GM18951 (cell line): Measurements from ENCODE around the gene AGXT.

Source experiments
- POLR2A ChIP-seq: IDR thresholded peaks from 4 replicates; pipeline ENCODE4 v1.6.1; 2011; ENCODE audit warnings: mild to moderate bottlenecking; ENCODE audit not compliant: insufficient read length, insufficient read depth; ENCODE audit errors: extremely low read depth
- in situ Hi-C: fragments of 300-500 bp; cut with MboI; formaldehyde crosslinking; loops from one replicate; pipeline ENCODE4 v1.12.0; 2022; ENCODE audit warnings: low sequenced_read_pairs, mixed read lengths, inconsistent platforms; ENCODE audit not compliant: unreplicated experiment

The AGXT gene

DNA sequence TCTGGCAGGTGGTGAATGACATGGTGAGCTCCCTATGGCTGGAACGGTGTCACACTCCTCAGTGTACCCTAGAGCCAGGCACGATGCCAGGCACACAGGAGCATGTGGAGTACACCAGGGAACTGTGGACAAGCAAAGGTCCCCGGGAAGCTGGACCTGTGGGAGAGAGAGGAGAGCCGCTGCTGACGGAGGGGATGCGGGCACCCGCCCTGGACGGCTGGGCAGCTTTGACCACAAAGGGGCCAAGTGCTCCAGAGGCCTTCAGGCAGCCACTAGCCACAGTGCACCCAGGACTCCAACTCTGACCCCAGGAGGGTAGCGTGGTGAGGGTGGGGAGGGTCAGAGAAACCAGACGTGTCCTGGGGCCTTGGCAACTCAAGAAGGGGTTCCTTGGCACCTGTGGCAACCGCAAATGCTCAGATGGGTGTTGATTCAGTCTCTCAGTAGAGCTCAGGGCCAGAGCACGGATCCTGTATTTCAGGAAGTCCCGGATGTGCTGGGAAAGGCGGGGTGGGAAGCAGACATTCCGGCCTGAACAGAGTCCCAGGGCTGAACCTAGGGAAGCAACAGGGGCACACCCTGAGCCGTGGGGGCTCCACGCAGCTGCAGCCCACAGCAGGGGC is 29.6 kb downstream of the AGXT start:
- TF ChIP-seq POLR2A = no peak

GRCh38 chr2:240898731-240899467 is 30.3 kb downstream of the AGXT start:
- in situ Hi-C loops = no loop called here
- no peak for TF ChIP-seq POLR2A

More for the DNA sequence above, 29.6 kb downstream of the AGXT start:
- in situ Hi-C loops = no loop called here

GRCh38 chr2:240899468-240899865 is 30.8 kb downstream of the AGXT start:
- no peak for TF ChIP-seq POLR2A
- in situ Hi-C loops = no loop called here

DNA sequence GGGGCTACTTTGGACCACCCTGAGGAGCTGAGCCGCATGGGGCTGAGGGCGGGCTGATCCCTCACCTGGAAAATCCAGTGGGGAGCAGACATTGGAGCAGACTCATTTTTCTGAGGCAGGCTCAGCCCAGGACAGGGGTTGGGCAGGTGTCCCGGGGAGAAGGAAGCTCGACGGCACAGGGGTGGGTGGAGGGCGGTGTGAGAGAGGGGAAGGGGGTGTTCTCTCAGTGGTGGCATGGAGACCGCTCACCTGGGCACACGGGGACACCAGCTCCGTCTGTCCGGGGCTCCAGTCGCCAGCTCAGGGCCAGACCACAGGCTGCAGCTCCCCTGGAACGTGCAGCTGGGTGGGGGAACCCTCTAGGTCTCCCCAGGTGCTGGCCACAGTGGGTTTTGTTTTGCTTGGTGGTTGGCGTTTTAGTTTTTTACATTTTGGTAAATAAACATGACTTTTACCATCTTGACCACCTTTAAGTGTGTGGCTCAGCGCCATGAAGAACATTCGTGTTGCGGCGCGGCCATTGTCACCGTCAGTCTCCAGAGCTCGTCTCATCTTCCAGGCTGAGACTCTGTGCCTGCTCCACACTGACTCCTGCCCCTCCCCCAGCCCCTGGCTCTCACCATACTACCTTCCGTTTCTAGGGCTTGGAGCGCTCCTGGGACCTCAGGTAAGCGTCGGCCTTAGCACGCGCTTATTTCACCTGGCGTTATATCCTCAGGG is 31.7 kb downstream of the AGXT start:
- TF ChIP-seq POLR2A = no peak
- in situ Hi-C loops = no loop called here

GRCh38 chr2:240901986-240902614 is 33.5 kb downstream of the AGXT start:
- no peak for TF ChIP-seq POLR2A
- in situ Hi-C loops = no loop called here

- TF ChIP-seq POLR2A = no peak
- in situ Hi-C loops = no loop called here
These were observed 34.0 kb downstream of the AGXT start for GRCh38 chr2:240902615-240903041.

GRCh38 chr2:240903191-240904060 is 34.8 kb downstream of the AGXT start:
- no peak for TF ChIP-seq POLR2A
- in situ Hi-C loops = no loop called here

DNA sequence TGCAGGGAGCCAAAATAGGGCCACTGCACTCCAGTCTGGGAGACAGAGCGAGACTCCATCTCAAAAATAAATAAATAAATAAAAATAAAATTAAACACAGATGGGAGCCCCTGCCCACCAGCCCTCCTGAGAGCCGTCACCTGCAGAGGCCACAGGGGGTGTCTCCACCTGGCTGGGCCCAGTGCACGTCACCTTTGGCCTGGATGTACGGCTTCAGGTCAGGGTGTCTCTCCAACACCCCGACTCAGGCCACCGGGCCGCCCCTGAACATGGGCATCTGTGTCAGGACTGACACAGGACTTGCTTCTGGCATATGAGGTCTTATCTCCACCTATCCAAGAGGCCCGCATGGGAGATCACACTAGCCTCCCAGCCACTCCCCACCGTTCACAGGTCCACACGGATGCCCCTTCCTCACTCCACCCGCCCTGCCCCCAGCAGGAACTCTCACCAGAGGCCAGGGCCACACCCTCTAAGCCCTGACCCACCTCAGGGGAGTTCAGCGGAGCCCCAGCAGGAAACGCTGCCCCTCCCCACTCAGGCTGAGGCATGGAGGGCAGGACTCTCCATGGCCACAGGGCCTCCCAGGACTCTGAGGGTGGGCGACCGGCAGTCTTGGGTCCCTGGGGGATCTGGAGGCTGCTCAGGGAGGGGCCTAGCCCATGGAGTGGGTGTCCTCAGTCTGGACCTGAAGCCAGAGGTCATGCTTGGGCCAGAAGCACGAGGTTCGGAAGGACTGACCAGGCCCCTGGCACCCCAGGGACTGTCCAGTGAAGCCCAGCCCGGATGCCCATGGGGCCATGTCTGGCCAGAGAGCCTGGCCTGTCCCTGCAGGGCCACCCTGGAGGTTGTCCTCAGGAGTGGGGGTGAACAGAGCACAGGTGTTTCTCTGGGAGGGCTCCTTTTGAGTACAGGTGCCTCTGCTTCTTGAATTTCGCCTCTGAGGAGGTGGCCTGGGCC is 35.9 kb downstream of the AGXT start:
- in situ Hi-C loops = no loop called here
- TF ChIP-seq POLR2A = no peak

GRCh38 chr2:240905176-240905781 is 36.7 kb downstream of the AGXT start:
- no peak for TF ChIP-seq POLR2A
- in situ Hi-C loops = no loop called here

DNA sequence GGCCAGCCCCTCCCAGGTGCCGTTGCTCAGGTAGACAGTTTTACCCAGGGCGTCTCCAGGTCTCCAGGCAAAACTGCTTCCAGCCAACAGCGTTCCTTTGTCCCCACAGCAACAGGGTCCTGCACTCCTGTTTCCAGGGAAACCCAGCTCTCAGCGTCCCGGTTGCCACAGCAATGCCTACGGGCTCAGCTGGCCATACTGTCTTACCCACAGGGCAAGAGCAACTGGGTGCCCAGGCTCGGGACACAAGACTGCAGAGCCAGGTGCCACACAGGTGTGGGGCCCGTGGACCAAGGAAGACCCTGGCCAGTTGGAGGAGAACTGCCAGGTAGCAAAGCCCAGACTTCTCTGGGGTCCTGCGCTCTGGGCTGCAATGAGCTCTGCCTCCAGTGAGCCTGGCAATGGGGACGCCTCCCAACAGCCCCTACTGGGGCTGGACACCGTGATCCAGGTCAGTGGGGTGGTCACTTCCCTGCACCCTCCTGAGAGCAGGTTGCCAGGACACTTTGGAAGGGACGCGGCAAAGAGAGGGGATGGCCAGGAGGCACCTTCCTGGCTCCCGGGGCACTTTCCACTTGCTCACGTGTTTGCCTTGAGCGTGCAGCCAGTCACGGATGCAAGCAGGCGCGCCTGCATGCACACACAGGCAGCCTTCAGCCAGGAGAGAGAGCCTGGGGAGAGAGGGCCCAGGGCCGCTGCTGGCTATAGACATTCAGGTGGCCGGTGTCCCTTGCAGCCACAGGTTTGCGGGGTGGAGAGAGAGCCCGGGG is 37.7 kb downstream of the AGXT start, which contains the start of gene CROCC2:
Gene CROCC2, plus strand, starts transcription at position 196 of the 770 bp plus-strand sequence. Its CDS starts 178 bp downstream, at position 374.
- in situ Hi-C loops = no loop called here
- no peak for TF ChIP-seq POLR2A
